ENCODE measurements around the gene ENTHD1. TPM values are rescaled to one million over a fixed set of nuclear protein-coding genes. Genes with fewer than 3 reads are reported as not detected.
A peak's percentile ranks its signal among the peaks of the same experiment; 100 is the strongest.

ENTHD1 gene
- total and polyA plus RNA-seq, 9 of the 15 experiments (the other 6 are each of a cell fraction or from before 2014, with no cell fraction given): 0.13 to 0.98 (median 0.35) TPM

DNA sequence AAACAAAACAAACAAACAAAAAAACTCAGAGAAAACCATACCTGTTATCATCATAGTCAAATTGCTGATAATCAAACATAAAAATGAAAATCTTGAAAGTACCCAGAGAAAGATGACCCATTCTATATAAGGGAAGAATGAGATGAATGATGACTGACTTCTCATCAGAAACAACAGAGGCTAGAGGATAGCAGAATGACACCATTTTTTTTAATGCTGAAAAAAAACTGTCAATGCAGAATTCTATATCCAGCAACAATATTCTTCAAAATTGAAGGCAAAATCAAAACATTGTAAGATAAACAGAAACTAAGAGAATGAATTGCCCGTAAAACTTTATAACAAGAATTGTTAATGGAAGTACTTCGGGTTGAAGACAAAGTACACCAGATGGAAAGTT is 122.1 kb downstream of the ENTHD1 start (continued):
- no peak for TF ChIP-seq SRSF3 (IDR thresholded peaks at IDR 0.05; ENCODE audit: insufficient read depth, low read length)

DNA sequence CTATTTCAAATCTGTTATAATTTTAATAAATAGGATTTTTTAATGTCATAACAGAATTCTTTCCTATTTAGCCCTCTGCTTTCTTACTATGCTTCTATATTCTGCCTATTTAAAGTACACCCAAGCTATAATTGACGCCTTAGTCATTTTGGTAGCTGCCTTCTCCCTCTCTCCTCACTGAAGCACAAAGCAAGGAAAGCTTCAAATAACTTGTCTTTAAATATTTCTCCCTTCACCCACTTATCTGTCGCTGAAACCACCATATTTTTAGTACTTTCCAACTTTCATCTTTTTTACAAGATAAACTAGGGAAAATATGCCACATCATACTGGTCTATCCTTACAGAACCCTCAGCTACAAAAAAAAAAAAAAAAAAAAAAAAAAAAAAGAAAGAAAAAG is 127.9 kb downstream of the ENTHD1 start:
- FAIRE-seq (no peak), DNase-seq (ENCODE audit: extremely low read depth in 1 of 4, low spot score in 3 of 4) (no peak), ATAC-seq (no peak)
- ChIA-PET POLR2A (interaction anchor here (0.7 to 1.5 kb wide), 4 partner anchors 8 to 15 kb away, joined by 3 to 6 read pairs (median 4); no protein-coding TSS in a partner anchor), CTCF (ENCODE audit: low intra/inter-chr PET ratio) (no interaction called here)
- BruUV-seq (replicated peaks): no TSS peak
- Histone ChIP-seq H3K9me3 (replicated peaks; ENCODE audit: control insufficient read depth, insufficient read depth, low read depth, low read length) (no peaks in the 10 kb centered on the region), H3K4me3 (no peak overlapping the region), H3K4me1 (replicated peaks in 1 of 2; ENCODE audit: control insufficient read depth in 2 of 2, insufficient read depth in 2 of 2, low read length in 2 of 2) (peaks cover 3 to 12% of the 10 kb centered on the region in 2 experiments; a peak in 4 of 5 replicates), H3K27me3 (ENCODE audit: control insufficient read depth in 2 of 2, insufficient read depth in 2 of 2, low read length in 2 of 2) (no peaks in the 10 kb centered on the region), H4K20me1 (replicated peaks; ENCODE audit: control insufficient read depth, insufficient read depth, low read length) (no peaks in the 10 kb centered on the region), H3K36me3 (ENCODE audit: control insufficient read depth, insufficient read depth, low read length) (no peaks in the 10 kb centered on the region), H3K9ac (ENCODE audit: insufficient read depth in 1 of 2, low read depth in 2 of 2, low read length in 2 of 2) (no peak overlapping the region), H3K27ac (ENCODE audit: extremely low read depth, low read depth, low read length) (peak overlapping the region; percentile 28; the same call in 1 of the 3 replicates), H3K4me2 (ENCODE audit: insufficient read depth, low read length) (no peak overlapping the region), H3K9me1 (ENCODE audit: control insufficient read depth, insufficient read depth, low read length) (no peaks in the 10 kb centered on the region), H2AFZ (ENCODE audit: low read depth, low read length) (peak overlapping the region; percentile 67), H3K79me2 (ENCODE audit: control insufficient read depth, insufficient read depth, low read length) (no peaks in the 10 kb centered on the region)
- in situ Hi-C loops (cut with MboI) (no loop called here), intact Hi-C loops (cut with micrococcal nuclease) (no loop called here)
- TF ChIP-seq, protein P1, sequence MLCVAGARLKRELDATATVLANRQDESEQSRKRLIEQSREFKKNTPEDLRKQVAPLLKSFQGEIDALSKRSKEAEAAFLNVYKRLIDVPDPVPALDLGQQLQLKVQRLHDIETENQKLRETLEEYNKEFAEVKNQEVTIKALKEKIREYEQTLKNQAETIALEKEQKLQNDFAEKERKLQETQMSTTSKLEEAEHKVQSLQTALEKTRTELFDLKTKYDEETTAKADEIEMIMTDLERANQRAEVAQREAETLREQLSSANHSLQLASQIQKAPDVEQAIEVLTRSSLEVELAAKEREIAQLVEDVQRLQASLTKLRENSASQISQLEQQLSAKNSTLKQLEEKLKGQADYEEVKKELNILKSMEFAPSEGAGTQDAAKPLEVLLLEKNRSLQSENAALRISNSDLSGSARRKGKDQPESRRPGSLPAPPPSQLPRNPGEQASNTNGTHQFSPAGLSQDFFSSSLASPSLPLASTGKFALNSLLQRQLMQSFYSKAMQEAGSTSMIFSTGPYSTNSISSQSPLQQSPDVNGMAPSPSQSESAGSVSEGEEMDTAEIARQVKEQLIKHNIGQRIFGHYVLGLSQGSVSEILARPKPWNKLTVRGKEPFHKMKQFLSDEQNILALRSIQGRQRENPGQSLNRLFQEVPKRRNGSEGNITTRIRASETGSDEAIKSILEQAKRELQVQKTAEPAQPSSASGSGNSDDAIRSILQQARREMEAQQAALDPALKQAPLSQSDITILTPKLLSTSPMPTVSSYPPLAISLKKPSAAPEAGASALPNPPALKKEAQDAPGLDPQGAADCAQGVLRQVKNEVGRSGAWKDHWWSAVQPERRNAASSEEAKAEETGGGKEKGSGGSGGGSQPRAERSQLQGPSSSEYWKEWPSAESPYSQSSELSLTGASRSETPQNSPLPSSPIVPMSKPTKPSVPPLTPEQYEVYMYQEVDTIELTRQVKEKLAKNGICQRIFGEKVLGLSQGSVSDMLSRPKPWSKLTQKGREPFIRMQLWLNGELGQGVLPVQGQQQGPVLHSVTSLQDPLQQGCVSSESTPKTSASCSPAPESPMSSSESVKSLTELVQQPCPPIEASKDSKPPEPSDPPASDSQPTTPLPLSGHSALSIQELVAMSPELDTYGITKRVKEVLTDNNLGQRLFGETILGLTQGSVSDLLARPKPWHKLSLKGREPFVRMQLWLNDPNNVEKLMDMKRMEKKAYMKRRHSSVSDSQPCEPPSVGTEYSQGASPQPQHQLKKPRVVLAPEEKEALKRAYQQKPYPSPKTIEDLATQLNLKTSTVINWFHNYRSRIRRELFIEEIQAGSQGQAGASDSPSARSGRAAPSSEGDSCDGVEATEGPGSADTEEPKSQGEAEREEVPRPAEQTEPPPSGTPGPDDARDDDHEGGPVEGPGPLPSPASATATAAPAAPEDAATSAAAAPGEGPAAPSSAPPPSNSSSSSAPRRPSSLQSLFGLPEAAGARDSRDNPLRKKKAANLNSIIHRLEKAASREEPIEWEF (CRISPR knock-in tag; IDR thresholded peaks at IDR 0.05): no peak
- 0 out of 2 replicates have a peak, but pooled peaks have one; percentile 17 for TF ChIP-seq ZNF316 (IDR thresholded peaks at IDR 0.05)
- TF ChIP-seq BCOR (IDR thresholded peaks at IDR 0.05): no peak
- 0 out of 2 replicates have a peak, but pooled peaks have one; percentile 16 for TF ChIP-seq MAFG (tag; conservative IDR thresholded peaks at IDR 0.05)
- TF ChIP-seq HDGF (IDR thresholded peaks at IDR 0.05): no peak
- 8% methylated on average over 2 of the region's 2 CpGs for WGBS (ENCODE audit: insufficient coverage, low coverage, missing lambda C conversion rate)

All from K562 (cell line).